NOMO-1 (cell line): ENCODE results near the gene FAF1.

Source experiments
- DNase-seq, 2 experiments: peaks; one replicate each; lab custom pipeline; 2025; ENCODE audit not compliant: unreplicated experiment in 2 of 2; lab: John Stamatoyannopoulos, UW

Gene FAF1

DNA sequence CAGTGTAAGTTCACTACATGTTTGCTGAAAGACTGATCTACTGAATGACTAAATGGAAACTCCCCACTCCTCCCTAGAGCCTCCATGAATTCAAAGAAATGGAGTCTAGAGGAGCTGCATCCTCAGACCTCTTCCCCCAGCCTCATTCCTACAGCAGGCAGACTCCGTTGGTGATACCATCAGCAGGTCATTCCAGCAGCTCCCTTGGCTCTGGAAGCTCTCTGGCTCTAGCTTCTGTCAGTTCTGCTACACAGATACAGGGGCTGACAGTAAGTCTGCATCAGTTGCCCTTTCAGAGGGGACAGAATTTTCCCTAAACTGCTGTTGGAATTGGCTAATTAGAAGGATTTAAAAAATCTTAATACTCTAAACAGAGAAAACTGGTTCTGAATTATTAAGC, 505.2 kb downstream of the FAF1 start:
- no peak for DNase-seq

DNA sequence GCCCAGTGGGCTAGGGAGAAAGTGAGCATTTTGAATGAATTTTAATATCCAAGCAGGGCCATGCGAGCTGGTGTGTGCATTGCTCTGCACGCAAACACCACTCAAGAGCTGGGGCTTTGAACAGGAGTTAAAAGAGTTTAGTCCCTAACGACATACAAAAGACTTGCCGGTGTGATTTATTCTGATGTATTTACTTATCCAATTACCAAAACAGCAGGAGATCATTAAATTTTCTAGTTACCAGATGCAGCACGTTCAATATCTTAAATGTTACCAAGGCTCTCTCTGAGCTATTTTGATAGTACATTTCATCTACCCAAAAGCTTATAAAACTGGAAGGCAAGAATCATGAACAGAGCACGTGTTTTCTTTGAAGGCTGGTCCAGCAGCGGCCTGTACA, 506.8 kb downstream of the FAF1 start:
- DNase-seq, result no peak

DNA sequence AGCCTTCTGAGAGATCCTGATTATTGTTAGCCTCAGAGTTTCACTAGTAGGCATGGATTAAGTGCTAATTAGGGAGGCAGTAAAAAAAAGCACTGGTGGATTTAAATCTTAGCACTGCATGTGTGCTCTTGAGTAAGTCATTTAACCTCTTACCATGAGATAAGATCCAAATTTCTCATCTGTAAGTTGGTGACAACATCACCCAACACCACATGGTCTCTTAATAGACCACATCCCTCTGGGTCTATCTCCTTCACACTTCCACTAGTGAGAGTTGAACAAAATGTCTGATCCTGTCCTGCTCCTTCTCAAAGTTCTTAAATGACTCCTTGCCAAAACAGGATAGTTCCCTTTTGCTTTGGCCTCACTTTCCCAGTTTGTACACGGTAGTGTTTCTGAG, 507.4 kb downstream of the FAF1 start:
- no peak for DNase-seq

DNA sequence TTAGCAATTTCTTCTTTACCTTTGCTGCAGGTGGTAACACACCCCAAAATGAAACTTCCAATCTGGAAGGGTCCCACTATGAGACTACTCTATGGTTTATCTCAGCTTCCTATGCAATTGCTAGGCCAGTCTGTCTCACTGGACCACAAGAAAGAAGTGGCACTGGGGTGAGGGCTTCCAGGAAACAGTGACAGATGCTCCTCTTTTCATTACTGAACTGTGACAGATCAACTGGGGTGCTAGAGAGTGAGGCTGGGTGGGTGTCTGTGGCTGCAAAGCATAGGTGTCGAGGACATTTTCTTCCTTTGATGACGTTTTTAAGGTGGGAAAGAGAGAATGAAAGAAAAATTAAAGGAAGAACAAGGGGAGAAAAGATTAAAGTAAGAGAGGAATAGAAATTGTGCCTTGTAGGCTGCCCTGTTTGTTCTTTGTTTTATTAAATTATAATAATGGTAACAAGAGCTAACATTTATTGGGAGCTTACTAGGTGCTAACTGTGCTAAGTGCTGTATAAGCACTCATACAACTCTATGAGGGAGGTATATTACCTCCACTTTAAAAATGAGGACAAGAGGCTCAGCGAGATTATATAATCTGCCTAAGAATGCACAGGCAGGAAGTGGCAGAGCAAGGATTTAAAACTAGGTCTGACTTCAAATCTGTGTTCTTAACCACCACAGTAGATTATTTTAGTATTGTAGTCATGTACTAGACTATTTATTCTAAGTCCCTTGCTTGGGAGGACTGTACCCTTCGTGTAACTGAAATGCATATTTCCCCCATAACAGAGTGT, 509.0 kb downstream of the FAF1 start:
- DNase-seq, result no peak

DNA sequence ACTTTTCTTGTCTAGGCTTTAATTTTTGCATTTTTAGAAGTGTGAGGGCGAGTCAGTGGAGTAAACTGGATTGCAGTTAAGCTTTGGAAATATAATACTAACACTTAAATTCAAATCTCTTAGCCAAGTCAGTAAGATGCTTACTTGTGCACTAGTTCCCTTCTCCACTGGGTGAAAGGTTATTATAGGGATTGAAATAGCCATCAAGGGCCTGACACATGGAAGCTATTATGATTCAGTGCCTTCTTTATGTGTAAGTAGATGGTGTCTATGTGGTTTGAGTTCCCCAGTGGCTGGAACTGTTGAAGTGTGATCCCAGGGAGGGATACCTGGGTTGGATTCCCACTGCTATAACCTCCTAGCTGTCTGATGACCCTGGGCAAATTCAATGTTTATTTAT, 512.1 kb downstream of the FAF1 start:
- no peak for DNase-seq

DNA sequence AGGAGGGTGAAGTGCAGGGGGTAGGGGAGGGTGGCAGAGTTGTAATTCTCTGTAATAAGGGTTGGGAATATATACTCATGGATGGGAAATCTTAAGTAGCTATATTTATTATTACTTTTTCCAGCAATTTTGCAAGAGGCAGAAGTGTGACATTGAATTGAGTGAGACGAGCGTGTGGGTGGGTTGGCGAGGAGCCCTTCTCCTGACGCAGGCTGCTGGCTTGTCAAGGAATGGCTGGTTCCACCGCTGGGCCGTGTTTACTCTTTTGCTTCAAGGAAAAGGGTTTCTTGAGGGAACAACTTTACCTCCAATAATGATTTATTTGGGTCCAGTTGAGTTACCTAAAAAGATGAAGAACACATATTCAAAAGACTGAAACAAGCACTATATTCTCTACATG, 518.9 kb downstream of the FAF1 start:
- no peak for DNase-seq

DNA sequence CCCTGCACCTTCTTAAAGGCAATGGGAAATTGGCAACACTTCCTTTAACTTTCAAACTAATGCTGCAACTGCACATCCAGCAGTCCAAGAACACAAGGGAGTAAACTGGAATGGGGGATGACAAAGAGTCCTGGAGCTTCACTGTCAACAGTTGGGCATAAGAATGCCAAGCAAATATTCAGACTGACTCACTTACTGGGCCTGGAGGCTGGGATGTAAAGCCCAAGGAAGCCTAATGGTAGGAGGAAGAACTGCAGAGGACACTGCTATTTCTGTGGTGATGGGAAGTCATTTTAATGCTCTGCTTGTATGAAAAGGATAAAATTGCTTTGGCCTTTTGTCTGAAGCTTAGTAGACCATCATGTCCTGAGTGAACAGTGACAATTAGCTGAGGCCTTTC, 521.1 kb downstream of the FAF1 start:
- DNase-seq, result no peak

DNA sequence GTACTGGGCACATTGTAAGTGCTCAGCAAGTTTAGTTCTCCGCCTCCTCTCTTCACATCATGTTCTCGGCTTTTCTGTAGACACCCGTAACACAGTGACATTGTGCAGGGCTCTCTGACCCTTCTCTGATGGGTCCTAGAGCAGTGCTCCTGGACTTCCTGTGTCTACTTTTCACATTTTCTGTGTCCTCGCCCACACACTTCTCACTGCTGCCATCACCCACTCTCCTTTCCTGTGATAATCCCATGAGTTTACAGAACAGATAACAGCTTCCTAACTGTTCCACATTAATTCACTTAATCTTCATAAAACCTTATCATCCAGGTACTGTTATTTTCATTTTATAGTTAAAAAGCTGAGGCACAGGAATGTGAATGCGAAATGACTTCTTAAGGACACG, 523.6 kb downstream of the FAF1 start:
- DNase-seq, result no peak

DNA sequence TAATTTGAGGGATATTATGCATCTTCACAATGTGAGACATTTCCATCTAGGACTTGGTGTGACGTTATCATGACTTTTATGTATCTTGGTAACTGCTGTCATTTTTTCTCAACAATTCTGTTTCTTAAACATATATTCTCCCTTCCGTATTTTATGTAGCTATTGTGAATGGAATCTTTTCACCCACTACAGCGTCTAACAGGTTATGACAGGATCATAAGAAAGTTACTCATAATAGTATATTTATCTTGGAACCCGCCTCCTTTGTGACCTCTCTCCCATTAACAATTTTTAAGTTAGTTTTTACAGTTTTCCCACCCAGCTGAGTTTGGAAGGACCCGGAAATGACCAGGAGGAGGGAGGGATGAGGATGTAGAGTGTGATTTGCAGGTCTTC, 530.1 kb downstream of the FAF1 start:
- no peak for DNase-seq

DNA sequence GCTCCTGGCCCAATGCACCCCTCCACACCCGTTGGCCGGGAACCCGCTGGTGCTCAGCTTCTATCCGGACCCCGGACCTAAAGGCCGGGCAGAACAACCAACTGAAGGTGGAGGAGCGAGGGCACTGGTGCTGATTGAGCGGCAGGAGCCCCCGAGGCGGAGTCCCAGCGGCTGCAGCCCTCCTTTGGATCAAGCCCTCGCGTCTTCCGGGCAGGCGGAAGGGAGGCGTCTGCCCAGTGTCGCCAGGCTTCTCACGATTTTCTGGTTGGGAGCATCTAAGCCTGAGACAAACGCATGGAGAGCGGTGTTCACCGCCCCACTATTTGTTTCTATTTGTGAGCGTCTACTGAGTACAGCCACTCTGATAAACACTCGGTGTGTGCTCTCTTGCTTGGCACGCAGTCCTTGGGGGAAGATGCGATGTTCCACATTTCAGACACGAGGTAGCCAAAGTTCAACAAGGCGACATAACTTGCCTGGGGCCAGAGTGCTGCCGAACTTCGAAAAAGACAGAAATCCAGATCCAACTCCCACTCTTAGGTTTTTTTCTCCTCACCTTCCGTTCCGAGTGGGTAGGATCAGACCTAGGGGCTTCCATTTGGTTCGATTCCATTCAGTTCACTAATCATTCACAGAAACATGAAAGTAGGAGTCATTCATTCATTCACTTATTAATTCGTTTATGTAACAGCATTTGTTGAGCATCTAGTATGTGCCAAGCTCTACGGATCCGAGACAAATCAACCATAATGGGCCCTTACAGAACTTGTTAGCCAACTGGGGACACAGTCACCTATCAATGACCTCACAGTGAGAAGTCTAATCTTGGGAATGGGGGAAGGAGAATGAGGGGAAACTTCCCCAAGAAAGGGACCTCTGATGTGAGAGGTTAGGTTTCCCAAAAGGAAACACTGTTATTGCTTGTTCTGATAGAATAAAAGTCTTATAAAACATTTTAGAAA, 532.0 kb downstream of the FAF1 start:
- DNase-seq, result no peak

DNA sequence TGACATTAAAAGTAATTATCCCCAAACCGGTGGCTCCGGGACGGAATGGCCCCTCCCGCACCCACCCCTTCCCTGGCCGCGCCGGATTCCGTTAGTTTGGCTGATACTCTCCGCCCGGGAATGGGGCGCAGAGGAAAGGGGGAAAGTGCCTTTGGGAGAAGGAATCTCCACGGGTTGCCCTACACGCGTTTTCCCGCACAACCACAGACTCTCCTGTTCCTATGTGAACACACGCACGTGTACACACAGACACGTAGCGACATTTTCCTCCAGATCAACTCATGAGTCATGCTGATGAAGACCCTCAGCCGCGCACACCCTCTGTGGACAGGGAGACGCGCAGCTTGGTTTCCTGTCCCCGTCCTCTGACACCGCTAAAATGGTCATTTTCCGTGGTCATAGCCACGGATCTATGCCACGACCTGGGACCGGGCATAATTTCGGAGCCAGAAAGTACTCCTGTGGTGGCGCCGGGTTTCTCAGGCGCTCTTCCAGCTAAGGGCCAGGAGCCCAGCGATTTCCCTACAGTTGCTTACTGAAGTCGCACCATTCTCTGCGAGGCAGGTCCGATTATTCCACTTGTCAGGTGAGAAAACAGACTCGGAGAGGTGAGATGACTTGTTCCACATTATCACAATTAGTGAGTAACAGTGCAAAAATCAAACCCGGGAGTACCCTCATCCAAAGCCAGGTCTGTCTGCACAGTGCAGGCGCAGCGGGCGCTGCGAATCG, 532.8 kb downstream of the FAF1 start:
- no peak for DNase-seq

DNA sequence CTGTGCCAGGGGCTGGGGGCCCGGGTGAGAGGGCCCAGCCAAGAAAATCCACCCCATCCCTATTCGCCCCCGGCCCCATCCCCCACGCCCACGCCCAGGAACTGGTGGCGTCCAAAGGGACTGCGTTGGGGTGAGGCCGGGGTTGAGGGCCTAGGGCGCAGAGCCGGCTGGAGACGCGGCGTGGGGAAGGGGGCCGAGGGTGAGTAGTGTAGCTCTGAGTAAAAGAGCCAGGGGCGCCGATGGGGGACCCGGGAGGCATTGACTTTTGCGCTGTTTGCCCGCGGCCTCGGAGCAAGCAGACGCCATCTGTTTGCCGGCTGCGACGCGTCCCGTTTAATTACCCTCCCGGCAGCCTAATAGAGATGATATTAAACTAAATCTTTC, 533.4 kb downstream of the FAF1 start:
- DNase-seq, result no peak

DNA sequence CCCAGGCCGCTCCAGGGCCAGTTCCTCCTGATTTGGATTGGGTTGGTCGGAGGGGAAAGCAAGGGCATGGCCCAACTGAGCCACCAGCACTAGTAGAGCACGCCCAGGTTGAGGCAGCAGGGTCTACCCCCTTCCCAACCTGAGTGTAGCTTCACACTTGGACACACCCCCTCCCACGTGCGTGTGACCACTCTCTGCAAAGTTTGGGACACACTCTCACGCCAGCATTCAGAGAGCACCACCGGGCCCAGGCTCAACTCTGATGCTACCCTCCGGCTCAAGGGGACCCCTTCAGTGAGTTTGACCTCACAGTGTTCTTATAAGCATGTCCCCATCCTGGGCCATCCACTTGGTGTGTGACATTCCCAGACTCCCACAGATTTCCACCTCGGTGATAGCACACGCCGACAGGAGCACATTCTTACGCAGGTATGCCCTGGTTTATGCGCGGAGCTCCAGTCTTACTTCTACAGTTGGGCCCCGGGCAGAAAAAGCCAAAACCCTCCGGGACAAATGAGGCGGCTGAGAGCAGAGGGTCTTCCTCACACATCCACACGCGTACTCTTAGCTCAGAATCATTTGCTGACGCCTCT, 533.9 kb downstream of the FAF1 start:
- DNase-seq, result no peak

DNA sequence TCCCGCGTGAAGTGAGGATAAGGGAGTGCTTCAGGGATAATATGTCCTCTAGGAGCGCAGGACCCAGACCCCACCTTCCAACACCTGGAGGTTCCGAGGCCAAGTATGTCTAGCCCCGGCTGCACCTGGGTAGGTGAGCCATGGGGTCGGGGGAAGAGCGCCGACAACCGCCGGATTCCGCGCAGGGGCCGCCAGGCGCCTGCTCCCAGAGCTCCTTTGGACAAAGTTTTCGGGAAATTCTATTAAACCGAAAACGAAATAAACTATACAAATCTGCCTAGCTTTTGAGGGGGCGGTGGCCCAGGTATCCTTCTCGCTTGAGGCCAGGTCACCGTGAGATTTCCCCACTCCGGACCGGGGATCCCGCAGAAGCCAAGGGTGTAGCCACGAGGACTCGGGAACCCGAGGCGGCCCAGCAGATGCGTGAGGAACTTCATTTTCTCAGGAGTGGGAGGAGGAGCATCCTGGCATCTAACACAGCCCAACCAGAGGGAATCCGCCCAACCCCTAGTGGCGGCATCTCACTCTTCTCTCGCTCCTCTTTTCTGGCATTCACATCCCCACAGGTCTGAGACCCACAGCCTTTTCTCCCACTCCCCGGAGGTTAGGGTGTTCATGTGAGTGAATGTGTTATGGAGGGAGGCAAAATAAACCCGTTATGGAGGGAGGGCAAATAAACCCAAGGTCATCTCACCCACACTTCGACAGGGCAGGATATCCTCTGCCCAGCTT, 534.5 kb downstream of the FAF1 start:
- no peak for DNase-seq

DNA sequence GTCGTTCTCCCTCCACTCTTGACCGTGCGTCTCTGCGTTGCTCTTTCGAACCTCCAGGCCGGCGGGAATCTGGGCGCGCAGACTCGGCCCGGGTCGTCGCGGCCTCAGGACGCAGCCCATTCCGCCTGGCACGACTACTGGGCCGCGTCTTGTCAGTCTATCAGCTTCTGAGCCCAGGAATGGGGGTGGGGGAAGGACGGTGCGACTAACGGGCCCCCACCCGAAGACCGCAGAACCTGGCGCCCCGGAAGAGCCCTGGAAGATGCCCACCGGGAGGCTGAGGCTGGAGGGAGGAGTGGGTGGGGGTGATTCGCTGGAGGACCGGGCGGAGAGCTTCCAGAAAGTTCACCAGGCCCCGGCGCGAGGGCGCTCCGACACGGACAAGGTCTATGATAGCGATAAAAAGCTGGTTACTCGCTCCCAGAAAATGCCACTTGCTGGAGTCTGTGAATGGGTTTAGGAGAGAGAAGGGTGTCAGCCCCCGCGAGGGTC, 535.1 kb downstream of the FAF1 start:
- no peak for DNase-seq

DNA sequence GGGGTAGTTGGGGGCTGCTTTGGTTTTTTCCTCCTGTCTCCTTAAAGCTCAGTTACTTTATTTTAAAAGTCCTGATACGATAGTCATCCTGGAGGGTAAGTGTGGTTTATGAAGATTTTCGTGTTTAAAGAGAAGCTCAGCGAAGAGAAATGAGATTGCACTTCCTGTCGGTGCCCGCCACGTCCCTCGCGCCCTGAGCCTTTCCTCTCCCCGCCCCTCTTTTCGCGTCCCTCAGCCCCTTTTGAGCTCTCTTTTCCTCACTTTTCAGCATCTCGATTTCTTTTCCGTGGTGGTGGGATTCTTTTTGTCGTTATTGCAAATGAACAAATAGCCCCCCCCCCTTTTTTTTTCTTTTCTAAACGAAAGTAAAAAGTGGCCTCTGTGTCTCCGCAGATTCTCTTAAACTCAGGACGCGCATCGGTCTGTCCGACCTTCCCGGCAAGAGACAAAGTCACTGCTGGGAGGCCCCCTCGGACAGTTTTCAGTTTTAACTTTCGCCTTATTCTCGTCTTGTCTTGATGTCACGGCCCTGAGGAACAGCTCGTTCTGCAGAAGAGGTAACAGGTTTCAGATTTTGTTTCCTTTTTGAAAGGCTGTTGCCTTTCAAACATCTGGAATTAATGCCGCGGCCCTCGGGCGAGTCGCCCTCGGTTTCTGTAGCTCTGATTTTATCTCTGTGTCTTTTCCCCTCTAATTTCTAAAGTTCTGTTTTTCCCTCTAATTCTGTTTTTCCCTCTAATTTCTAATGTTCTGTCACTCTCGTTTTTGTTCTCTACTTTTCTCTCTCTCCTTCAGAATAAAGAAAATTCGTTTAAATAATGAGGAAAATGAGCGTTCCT, 535.8 kb downstream of the FAF1 start:
- peak; percentile 26 to 50 for DNase-seq

DNA sequence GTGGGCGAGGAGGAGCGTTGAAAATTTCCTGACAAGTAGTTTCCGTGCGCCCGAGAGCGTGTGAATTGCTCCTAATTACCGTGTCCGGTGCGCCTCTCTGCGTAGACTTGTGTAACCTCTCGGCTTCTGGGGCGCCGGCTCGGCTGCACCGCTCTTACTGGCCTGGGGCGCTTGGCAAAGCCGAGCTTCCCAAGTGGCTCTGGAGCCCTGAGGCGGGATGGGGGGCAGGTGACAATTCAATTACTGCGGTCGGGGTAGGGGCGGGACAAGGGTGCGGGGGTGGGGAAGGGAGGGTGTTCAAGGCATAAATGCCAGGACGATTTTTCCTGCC, 536.4 kb downstream of the FAF1 start:
- peak; percentile 40 to 47 for DNase-seq

DNA sequence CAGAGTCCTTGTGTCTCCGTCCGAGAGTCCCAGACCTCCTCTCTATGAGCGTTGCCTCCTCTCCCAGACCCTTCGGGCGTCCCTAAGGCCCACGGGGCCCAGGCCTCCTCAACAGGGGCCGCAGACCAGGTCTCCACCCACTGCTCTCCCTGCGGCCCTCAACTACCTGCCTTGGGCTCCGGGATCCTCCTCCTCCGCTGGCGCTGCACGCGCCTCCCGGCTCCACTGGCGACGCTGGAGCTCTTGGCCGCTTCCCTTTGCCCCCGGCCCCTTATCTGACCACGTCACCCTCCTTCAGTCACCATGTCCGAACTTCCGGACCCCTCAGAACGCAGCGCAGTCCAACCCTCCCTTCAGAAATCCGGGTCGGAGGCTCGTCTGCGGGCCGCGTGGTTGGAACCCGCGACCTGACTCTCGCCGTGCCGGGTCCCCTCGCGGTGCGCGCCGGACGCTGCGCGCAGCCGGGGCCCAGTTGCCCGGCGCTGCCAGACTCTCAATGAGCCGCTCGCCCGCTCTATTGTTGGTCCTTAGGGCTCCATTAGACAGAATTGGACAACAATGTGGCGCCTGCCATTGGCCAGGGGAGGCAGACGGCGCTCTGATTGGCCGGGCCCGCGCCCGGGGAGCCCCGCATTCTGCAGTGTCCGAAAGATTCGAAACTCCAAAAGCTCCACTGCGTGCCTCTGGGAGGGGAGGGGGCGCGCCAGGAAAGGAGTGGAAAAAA, 537.0 kb downstream of the FAF1 start, which contains the start of gene DMRTA2:
Gene DMRTA2, minus strand, starts transcription at position 498 of the 724 bp plus-strand sequence. CDS start 1,907 bp downstream, outside the sequence.
- DNase-seq, result peak; percentile 38 to 47

DNA sequence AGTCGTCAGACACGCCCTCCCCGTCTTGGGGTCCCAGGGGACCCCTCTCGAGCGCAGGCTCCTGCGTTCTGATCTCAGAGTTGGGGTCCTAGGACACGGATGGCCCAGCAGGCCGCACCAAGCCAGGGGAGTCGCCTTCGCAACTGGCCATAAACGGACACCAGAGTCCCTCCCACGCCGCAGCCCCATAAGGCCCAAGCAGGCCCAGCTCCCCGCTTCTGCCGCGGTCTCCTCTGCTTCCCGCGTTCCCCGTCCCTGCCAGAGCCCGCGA, 537.5 kb downstream of the FAF1 start:
- no peak for DNase-seq
